Psoas muscle (tissue), 8 donors: Measurements from ENCODE around the gene PTPRG. TPM values are rescaled to one million over a fixed set of nuclear protein-coding genes. Genes with fewer than 3 reads are reported as not detected.

Experiments
- ATAC-seq, 4 donors: fragments of 200-7000 bp; cut with Tn5 transposase; one replicate each; pipeline ENCODE4 v1.9.1; 2020; ENCODE audit warnings: moderate library complexity in 3 of 4, mild to moderate bottlenecking in 2 of 4
- DNase-seq, 2 donors: peaks; one replicate each; pipeline ENCODE4 v3.0.0-alpha.2; 2020
- H3K27ac ChIP-seq: fragments of 200-600 bp; one replicate; pipeline ENCODE4 v1.8.0; 2022
- H3K27me3 ChIP-seq, 3 donors: fragments of 200-600 bp in 1 of 3; one replicate each; pipeline versions ENCODE4 v1.6.1 to v1.8.0; 2013 to 2022; ENCODE audit warnings: low read length in 2 of 3, mild to moderate bottlenecking in 2 of 3, moderate library complexity in 1 of 3; ENCODE audit not compliant: insufficient read depth in 3 of 3
- H3K36me3 ChIP-seq, 2 donors: fragments of 200-600 bp in 1 of 2; one replicate each; pipeline versions ENCODE4 v1.6.1 to v1.8.0; 2013 to 2022; ENCODE audit warnings: low read depth in 1 of 2, mild to moderate bottlenecking in 1 of 2, moderate library complexity in 1 of 2; ENCODE audit not compliant: insufficient read depth in 1 of 2
- H3K4me1 ChIP-seq: fragments of 200-600 bp; one replicate; pipeline ENCODE4 v1.8.0; 2022
- H3K4me3 ChIP-seq: fragments of 200-600 bp; one replicate; pipeline ENCODE4 v1.8.0; 2022; ENCODE audit warnings: mild to moderate bottlenecking
- H3K9me3 ChIP-seq: fragments of 200-600 bp; one replicate; pipeline ENCODE4 v1.8.0; 2022
- WGBS, 3 donors: extraction: QIAGEN DNeasy Blood & Tissue Kit; methylation state at CpG; one replicate each; pipeline versions ENCODE4 v1.1.6 to v1.1.7; 2013; 5-methylcytosine and 5-hydroxymethylcytosine counted together
- intact Hi-C, 2 donors: fragments of 100-400 bp; cut with DNase I; formaldehyde crosslinking; loops; one replicate each; pipeline versions ENCODE4 v1.11.0 to v1.14.2; 2022
- polyA plus RNA-seq, 3 donors: library from polyadenylated mRNA; stranded (reverse); fragments of 200-250 nt; gene quantifications; one replicate each; pipeline ENCODE4 v1.2.3, GENCODE V29; 2013
- total RNA-seq, 4 donors: library from RNA; stranded (reverse); fragmentation: NEBNext Ultra II Directional in 2 of 4; extraction: Animal tissue kit (Norgen Biotek cat#: 25700) in 2 of 4; gene quantifications; one replicate each; pipeline versions ENCODE4 v1.2.1 to v1.2.4, GENCODE V29; 2021 to 2023
- TF ChIP-seq, protein P1 (sequence below): fragments of 200-600 bp; IDR thresholded peaks from one replicate; pipeline ENCODE4 v1.8.0; 2022; ENCODE audit warnings: antibody characterized with exemption
- donor health status: healthy with polysubstance abuse.
- donor health status: DM: no; HTN: no; CAD: no; lungs with moderate emphysema.
- donor health status: Bipolar disorder and iron deficiency.
- donor health status: healthy.
- donor health status: DM: yes; HTN: yes; CAD: no.
- donor health status: DM: no; HTN: no; CAD: no.
- donor health status: DM: no; HTN: no; CAD: no.
- donor health status: DM: yes; HTN: yes; CAD: no.

The PTPRG gene
- total and polyA plus RNA-seq, 7 donors = 4.5 to 29.5 (median 12.6) TPM

DNA sequence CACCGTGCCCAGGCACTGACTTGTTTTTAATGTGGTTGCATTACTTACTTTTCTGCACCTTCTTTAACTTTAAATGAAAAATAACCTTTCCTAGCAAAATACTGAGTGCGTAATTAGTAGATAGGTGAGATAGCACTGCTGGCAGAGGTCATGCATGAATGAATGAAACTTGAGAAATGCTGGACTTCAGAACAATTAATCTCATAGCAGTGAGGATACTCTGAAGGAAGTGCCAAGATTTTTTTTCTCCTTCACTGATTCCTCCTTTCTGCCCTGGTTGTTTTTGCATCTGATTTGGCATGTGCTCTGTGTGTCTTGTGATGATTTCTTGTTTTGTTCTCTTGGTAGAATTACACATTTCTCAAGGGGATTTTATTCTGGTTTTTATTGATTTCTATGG is 378.9 kb downstream of the PTPRG start:
- ATAC-seq (no peak), DNase-seq (no peak)
- intact Hi-C loops = loop anchor here in 1 of 2 donors (10.0 kb wide), 1 partner anchor 245 kb away; no protein-coding TSS in a partner anchor
- no peak overlapping the region for H3K27ac ChIP-seq
- H3K9me3 ChIP-seq = no peaks in the 10 kb centered on the region
- TF ChIP-seq, protein P1, sequence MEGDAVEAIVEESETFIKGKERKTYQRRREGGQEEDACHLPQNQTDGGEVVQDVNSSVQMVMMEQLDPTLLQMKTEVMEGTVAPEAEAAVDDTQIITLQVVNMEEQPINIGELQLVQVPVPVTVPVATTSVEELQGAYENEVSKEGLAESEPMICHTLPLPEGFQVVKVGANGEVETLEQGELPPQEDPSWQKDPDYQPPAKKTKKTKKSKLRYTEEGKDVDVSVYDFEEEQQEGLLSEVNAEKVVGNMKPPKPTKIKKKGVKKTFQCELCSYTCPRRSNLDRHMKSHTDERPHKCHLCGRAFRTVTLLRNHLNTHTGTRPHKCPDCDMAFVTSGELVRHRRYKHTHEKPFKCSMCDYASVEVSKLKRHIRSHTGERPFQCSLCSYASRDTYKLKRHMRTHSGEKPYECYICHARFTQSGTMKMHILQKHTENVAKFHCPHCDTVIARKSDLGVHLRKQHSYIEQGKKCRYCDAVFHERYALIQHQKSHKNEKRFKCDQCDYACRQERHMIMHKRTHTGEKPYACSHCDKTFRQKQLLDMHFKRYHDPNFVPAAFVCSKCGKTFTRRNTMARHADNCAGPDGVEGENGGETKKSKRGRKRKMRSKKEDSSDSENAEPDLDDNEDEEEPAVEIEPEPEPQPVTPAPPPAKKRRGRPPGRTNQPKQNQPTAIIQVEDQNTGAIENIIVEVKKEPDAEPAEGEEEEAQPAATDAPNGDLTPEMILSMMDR = no peak
- peaks cover 10% of the 10 kb centered on the region for H3K4me1 ChIP-seq
- no peak overlapping the region for H3K4me3 ChIP-seq
- WGBS, 3 donors = 73 to 91% (median 83%) methylated on average over 2 of the region's 2 CpGs
- H3K27me3 ChIP-seq = no peaks in the 10 kb centered on the region
- H3K36me3 ChIP-seq = no peaks in the 10 kb centered on the region

DNA sequence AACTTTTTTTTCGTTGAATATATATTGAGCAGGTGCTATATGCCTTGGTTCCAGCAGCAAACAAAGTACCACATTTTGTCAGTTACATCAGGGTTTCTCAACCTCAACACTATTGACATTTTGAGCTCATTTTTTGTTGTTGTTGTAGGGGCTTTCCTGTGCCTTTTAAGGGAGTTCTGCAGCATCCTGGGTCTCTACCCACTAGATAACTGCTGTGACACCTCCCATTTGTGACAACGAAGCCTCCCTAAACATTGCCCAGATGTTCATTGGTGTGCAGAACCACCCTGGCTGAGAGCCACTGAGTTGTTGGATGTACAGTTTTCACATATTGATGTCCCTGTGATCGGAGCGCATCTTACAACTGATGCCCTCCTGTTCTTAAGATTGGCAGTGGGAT is 382.6 kb downstream of the PTPRG start:
- ATAC-seq = no peak
- DNase-seq = no peak
- intact Hi-C loops = loop anchor here in 1 of 2 donors (10.0 kb wide), 1 partner anchor 241 kb away; no protein-coding TSS in a partner anchor
- Histone ChIP-seq H3K36me3 (no peaks in the 10 kb centered on the region), H3K9me3 (no peaks in the 10 kb centered on the region), H3K27ac (no peak overlapping the region), H3K4me3 (no peak overlapping the region), H3K4me1 (peaks cover 20% of the 10 kb centered on the region), H3K27me3 (no peaks in the 10 kb centered on the region)
- WGBS, 3 donors = 90 to 94% (median 92%) methylated on average over 4 of the region's 4 CpGs
- TF ChIP-seq, protein P1 = no peak

DNA sequence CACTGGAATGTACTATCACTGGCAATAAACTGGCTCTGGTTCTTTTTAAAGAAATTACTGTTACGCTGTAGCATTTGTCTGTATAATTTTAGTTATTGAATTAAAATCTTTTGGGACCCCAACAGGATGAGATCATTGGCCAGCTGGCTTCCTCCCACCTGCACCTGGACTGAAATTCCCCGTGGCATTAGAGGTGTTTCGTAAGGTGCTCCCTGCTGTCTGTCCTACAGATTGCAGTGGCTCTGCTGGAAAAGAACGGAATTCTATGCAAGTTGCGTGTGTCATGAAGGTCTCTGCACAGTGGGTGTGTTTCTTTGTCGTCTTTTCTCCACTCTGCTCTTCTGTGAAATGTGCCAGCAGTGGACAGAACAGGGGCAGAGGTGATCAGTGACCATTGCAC is 383.4 kb downstream of the PTPRG start:
- TF ChIP-seq, protein P1 = no peak
- DNase-seq (no peak), ATAC-seq (no peak)
- WGBS, 3 donors = 74 to 82% (median 80%) methylated on average over 6 of the region's 6 CpGs
- peaks cover 27% of the 10 kb centered on the region for H3K4me1 ChIP-seq
- H3K4me3 ChIP-seq = no peak overlapping the region
- intact Hi-C loops = loop anchor here in 1 of 2 donors (10.0 kb wide), 1 partner anchor 240 kb away; no protein-coding TSS in a partner anchor
- no peaks in the 10 kb centered on the region for H3K9me3 ChIP-seq
- H3K36me3 ChIP-seq = no peaks in the 10 kb centered on the region
- no peak overlapping the region for H3K27ac ChIP-seq
- H3K27me3 ChIP-seq = no peaks in the 10 kb centered on the region

DNA sequence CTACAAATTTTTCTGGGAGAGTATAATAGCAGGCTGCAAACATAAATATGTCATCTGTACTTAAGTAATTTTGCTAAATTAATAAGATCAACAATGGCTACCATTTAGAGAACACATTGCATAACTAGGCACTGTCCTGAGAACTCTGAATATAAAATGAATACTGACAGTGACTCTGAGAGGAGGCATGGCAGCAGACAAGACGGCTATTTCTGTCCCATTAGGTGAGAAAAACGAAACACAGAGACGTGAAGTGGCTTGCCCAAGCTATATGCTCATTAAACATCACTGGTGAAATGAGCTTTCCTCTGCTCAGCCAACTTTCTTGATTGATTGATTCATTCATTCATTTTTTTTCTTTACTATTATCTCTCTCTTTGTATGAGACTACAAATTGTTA is 384.3 kb downstream of the PTPRG start:
- intact Hi-C loops = loop anchor here in 1 of 2 donors (10.0 kb wide), 1 partner anchor 239 kb away; no protein-coding TSS in a partner anchor
- no peaks in the 10 kb centered on the region for H3K9me3 ChIP-seq
- no peak overlapping the region for H3K4me3 ChIP-seq
- H3K27me3 ChIP-seq = no peaks in the 10 kb centered on the region
- peaks cover 36% of the 10 kb centered on the region for H3K4me1 ChIP-seq
- DNase-seq = no peak
- no peaks in the 10 kb centered on the region for H3K36me3 ChIP-seq
- TF ChIP-seq, protein P1 = no peak
- 32 to 58% (median 49%) methylated on average over 3 of the region's 3 CpGs for WGBS, 3 donors
- no peak overlapping the region for H3K27ac ChIP-seq
- peak; percentile 16 to 67 (median 40) for ATAC-seq
